NCI-H1417 (cell line): ENCODE data around the gene PLPP7.

ENCODE experiments used
- DNase-seq, 3 experiments: peaks; one replicate each; lab custom pipeline; 2025; lab: John Stamatoyannopoulos, UW

The PLPP7 gene

GRCh38 chr9:131303381-131304321, 14.1 kb downstream of the PLPP7 start:
- no peak for DNase-seq

GRCh38 chr9:131304676-131305355, 15.3 kb downstream of the PLPP7 start:
- peak in 1 of 3 experiments; percentile 15 for DNase-seq

GRCh38 chr9:131306397-131307004, 17.0 kb downstream of the PLPP7 start:
- DNase-seq, result no peak

- DNase-seq, result no peak
Measured at GRCh38 chr9:131307974-131308373, 18.5 kb downstream of the PLPP7 start.

- DNase-seq, result no peak
Measured at GRCh38 chr9:131308452-131308851, 18.9 kb downstream of the PLPP7 start.

GRCh38 chr9:131308906-131309529, 19.5 kb downstream of the PLPP7 start:
- no peak for DNase-seq

GRCh38 chr9:131309530-131310276, 20.2 kb downstream of the PLPP7 start:
- no peak for DNase-seq

GRCh38 chr9:131310833-131311554, 21.5 kb downstream of the PLPP7 start:
- DNase-seq, result no peak

GRCh38 chr9:131312246-131312645, 22.7 kb downstream of the PLPP7 start:
- no peak for DNase-seq

GRCh38 chr9:131312822-131313770, 23.6 kb downstream of the PLPP7 start:
- DNase-seq, result no peak

- DNase-seq, result no peak
Measured at GRCh38 chr9:131318231-131319085, 28.9 kb downstream of the PLPP7 start.

- no peak for DNase-seq
Measured at GRCh38 chr9:131319486-131319885, 30.0 kb downstream of the PLPP7 start.

- DNase-seq, result no peak
Measured at GRCh38 chr9:131320031-131320685, 30.6 kb downstream of the PLPP7 start.

- DNase-seq, result no peak
Measured at GRCh38 chr9:131323629-131324028, 34.1 kb downstream of the PLPP7 start.

- DNase-seq, result no peak
Measured at GRCh38 chr9:131324736-131325679, 35.5 kb downstream of the PLPP7 start.

- DNase-seq, result no peak
Measured at GRCh38 chr9:131329241-131329641, 39.7 kb downstream of the PLPP7 start.
